Hepatocyte (in vitro differentiated cells): ENCODE measurements around the gene CALB2.

Experiments used
- EZH2 ChIP-seq: fragments of 200-600 bp; sonication (generic); IDR thresholded peaks from 2 replicates; pipeline ENCODE4 v1.6.1; 2016; ENCODE audit warnings: antibody characterized with exemption, mild to moderate bottlenecking, borderline replicate concordance
- EZH2phosphoT487 ChIP-seq: fragments of 200-600 bp; sonication (generic); IDR thresholded peaks from one replicate; pipeline ENCODE4 v1.6.1; 2018; ENCODE audit warnings: antibody characterized with exemption, mild to moderate bottlenecking, low read depth, moderate library complexity; ENCODE audit not compliant: unreplicated experiment, severe bottlenecking

- TF ChIP-seq EZH2phosphoT487, result no peak
- TF ChIP-seq EZH2, result no peak
Observed at GRCh38 chr16:71406724-71407123, 48.2 kb downstream of the CALB2 start.
